Mesothelial cell of epicardium (in vitro differentiated cells): ENCODE results near the gene DDIT3. TPM values are rescaled to one million over a fixed set of nuclear protein-coding genes. Genes with fewer than 3 reads are reported as not detected.

Experiments
- DNase-seq, 2 experiments: peaks; one replicate each; pipeline ENCODE4 v3.0.0; 2021; ENCODE audit warnings: low spot score in 2 of 2; ENCODE audit not compliant: unreplicated experiment in 2 of 2
- H3K27ac Mint-ChIP-seq: 2 replicates; pipeline ENCODE4 v1.8.0; 2021; ENCODE audit warnings: mixed read lengths
- H3K27me3 Mint-ChIP-seq: 2 replicates; pipeline ENCODE4 v1.8.0; 2021; ENCODE audit warnings: low read depth, mixed read lengths
- H3K36me3 Mint-ChIP-seq: 2 replicates; pipeline ENCODE4 v1.8.0; 2021; ENCODE audit warnings: mixed read lengths
- H3K4me1 Mint-ChIP-seq: 2 replicates; pipeline ENCODE4 v1.8.0; 2021; ENCODE audit warnings: mixed read lengths
- H3K4me3 Mint-ChIP-seq: 2 replicates; pipeline ENCODE4 v1.8.0; 2021; ENCODE audit warnings: mild to moderate bottlenecking, moderate library complexity, mixed read lengths
- H3K9me3 Mint-ChIP-seq: 2 replicates; pipeline ENCODE4 v1.8.0; 2021; ENCODE audit warnings: mixed read lengths
- CTCF ChIP-seq: fragments of 200-600 bp; sonication (generic); IDR thresholded peaks from one replicate; pipeline ENCODE4 v1.5.0; 2021; ENCODE audit warnings: antibody characterized with exemption; ENCODE audit not compliant: unreplicated experiment
- total RNA-seq: library from RNA; stranded (reverse); gene quantifications from 3 replicates; pipeline ENCODE4 v1.2.1, GENCODE V29; 2021

The DDIT3 gene
- total RNA-seq, 1 donor from 2014 or later, result 15.6 TPM

- Mint-ChIP-seq H3K4me3 (no peak overlapping the region), H3K27me3 (peaks cover 29% of the 10 kb centered on the region), H3K27ac (peak overlapping the region; percentile 67), H3K9me3 (no peaks in the 10 kb centered on the region), H3K36me3 (no peaks in the 10 kb centered on the region), H3K4me1 (peaks cover 12% of the 10 kb centered on the region)
- no peak for TF ChIP-seq CTCF
- DNase-seq, result no peak
These were observed 36.8 kb downstream of the DDIT3 start for GRCh38 chr12:57483466-57483865.

- peaks cover 47% of the 10 kb centered on the region for H3K27me3 Mint-ChIP-seq
- H3K4me3 Mint-ChIP-seq, result no peak overlapping the region
- no peak for TF ChIP-seq CTCF
- H3K36me3 Mint-ChIP-seq, result no peaks in the 10 kb centered on the region
- no peak for DNase-seq
- H3K27ac Mint-ChIP-seq, result no peak overlapping the region
- H3K4me1 Mint-ChIP-seq, result peaks cover 15% of the 10 kb centered on the region
- H3K9me3 Mint-ChIP-seq, result no peaks in the 10 kb centered on the region
These were observed 38.6 kb downstream of the DDIT3 start for GRCh38 chr12:57481671-57482070.

DNA sequence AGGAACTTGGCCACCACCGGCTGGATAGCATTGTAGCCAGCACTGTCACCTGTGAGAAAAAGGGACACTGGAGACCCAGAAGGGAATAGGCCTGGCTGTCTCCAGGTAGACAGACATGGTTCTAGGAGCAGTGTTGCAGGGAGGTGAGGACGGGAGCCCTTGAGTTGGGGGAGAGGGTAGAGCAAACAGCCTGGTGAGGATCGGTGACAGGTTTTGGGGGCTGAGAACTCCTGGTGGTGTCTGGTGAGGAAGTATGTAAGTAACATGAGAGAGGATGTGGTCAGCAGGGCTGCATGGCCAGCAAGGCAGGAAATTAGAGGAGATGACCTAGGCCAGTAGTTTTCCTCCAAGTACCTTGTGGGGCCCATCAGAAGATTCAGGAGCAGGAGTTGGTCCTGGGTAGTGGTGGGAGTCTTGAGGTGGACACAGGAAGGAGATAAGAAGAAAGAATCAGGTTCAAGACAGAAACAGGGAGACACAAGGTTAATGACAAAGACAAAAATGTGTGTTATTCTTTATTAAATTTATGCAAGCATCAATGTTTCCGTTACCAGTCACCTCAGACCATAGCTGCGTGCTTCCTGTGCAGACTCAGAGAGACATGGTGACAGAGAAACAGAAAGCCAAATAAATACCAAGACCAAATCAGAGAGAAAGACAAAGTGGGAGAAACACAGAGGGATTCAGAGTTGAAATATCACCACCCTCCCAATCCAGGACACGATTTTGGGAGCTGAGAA, 40.8 kb downstream of the DDIT3 start, which contains the start of gene ARHGAP9:
Gene ARHGAP9 (minus strand): TSS at position 491 of the 740 bp plus-strand sequence. CDS start 460 bp downstream, at position 31.
- H3K9me3 Mint-ChIP-seq, result no peaks in the 10 kb centered on the region
- DNase-seq, result no peak
- H3K36me3 Mint-ChIP-seq, result no peaks in the 10 kb centered on the region
- TF ChIP-seq CTCF, result no peak
- peaks cover 28% of the 10 kb centered on the region for H3K4me1 Mint-ChIP-seq
- H3K4me3 Mint-ChIP-seq, result no peak within 1 kb of the TSS
- H3K27ac Mint-ChIP-seq, result no peak within 1 kb of the TSS
- H3K27me3 Mint-ChIP-seq, result peaks cover 68% of the 10 kb centered on the region

DNA sequence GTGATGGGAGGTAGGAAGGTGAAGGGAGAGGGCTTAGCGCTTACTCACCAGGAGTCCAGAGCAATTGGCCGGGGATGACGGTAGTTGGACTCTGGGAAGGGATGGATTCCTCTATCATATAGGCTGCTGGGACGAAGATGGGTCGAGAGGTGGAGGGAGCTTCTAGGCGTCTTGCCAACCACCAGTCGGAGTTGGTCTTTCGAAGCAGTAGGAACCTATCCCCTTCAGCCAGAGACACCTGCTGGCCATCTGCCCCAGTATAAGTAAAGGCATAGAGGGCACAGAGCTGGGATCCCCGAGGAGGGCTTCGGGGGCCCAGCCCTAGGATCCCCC, 41.3 kb downstream of the DDIT3 start:
- Mint-ChIP-seq H3K27ac (no peak overlapping the region), H3K36me3 (no peaks in the 10 kb centered on the region), H3K27me3 (peaks cover 73% of the 10 kb centered on the region), H3K4me1 (peaks cover 30% of the 10 kb centered on the region), H3K4me3 (no peak overlapping the region), H3K9me3 (no peaks in the 10 kb centered on the region)
- DNase-seq, result no peak
- no peak for TF ChIP-seq CTCF

DNA sequence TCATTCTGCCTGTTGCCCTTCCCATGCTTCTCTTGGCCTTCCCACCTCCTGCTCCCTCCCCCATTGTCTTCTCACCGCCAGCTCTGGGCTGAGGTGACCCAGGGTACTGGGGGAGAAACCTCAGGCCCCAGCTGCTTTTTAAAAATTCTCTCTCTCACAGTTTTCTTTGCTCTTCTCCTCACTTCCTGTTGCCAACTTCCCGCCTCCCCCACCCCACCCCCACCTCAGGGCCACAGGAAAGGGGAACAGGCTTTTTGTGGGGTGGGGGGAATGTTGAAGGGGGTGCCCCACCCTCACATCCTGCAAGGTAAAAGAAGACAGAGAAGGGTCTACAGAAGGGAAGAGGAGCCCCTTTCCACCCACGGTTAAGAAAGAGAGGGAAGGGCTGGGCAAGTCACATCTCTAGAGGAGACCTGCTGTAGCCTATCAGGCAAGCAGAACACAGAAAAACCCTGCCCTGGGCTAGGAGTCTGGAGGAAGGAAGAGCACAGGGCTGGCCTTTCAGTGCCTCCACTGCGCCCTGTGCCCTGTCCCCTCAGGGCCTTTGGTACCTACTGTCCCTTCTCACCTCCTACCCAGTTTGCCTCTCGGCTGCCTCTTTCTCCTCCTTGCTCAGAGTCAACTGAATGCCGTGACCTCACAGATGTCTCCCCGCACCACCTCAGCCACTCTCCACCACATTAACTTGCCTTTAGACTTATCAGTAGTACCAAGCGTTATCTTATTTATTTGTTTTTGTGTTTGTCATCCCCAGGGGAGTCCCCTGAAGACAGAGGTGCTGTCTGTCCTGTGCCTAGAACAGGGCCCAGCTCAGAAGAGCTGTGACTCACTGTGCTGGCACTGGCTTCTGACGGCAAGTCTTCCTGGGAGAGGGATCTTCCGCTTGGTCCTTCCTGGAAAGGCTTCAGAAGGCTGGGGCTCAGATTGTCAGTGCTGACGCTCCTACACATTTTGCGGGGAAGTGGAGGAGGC, 42.3 kb downstream of the DDIT3 start:
- Mint-ChIP-seq H3K9me3 (no peaks in the 10 kb centered on the region), H3K27me3 (peaks cover 83% of the 10 kb centered on the region), H3K27ac (no peak overlapping the region), H3K36me3 (no peaks in the 10 kb centered on the region), H3K4me1 (peaks cover 24% of the 10 kb centered on the region), H3K4me3 (no peak overlapping the region)
- no peak for DNase-seq
- no peak for TF ChIP-seq CTCF
